Panc1 (cell line): ENCODE data around the gene STXBP4.

ENCODE experiments used
- CTCF ChIP-seq: fragments of 450-650 bp; IDR thresholded peaks from 2 replicates; pipeline ENCODE4 v1.5.1; 2017; ENCODE audit warnings: mild to moderate bottlenecking
- POLR2AphosphoS5 ChIP-seq: IDR thresholded peaks from 2 replicates; pipeline ENCODE4 v1.6.1; 2012; ENCODE audit warnings: mild to moderate bottlenecking, low read depth, low read length, moderate library complexity
- REST ChIP-seq, 2 experiments: IDR thresholded peaks; 2 replicates each; pipeline ENCODE4 v1.6.1; 2011 to 2012; ENCODE audit warnings: low read depth in 2 of 2, control low read depth in 1 of 2, low read length in 1 of 2, mild to moderate bottlenecking in 1 of 2, moderate library complexity in 1 of 2; ENCODE audit not compliant: insufficient read depth in 1 of 2
- SIN3A ChIP-seq: IDR thresholded peaks from 2 replicates; pipeline ENCODE4 v1.6.1; 2012; ENCODE audit warnings: low read depth, mild to moderate bottlenecking, low read length, moderate library complexity, borderline replicate concordance; ENCODE audit not compliant: insufficient read depth
- TCF7L2 ChIP-seq: IDR thresholded peaks from 2 replicates; pipeline ENCODE4 v1.6.1; 2011; ENCODE audit warnings: mild to moderate bottlenecking, low read depth, low read length, inconsistent platforms

- TF ChIP-seq SIN3A (no peak), CTCF (no peak), TCF7L2 (no peak), POLR2AphosphoS5 (no peak), REST (IDR thresholded peaks at IDR 0.05; ENCODE audit: insufficient read depth in 1 of 2, low read depth in 2 of 2, low read length in 1 of 2) (no peak)
Observed at GRCh38 chr17:55062921-55063320, 94.4 kb downstream of the STXBP4 start.
